ENCODE measurements around the gene ST6GALNAC2. TPM values are rescaled to one million over a fixed set of nuclear protein-coding genes. Genes with fewer than 3 reads are reported as not detected.
"Not testable (repeated sequence)": the region's sequence is repeated elsewhere in the genome, so short reads cannot be mapped to it uniquely, and the experiment has no call there.

The ST6GALNAC2 gene
- total RNA-seq, 1 experiment from 2014 or later: 0.34 TPM

GRCh38 chr17:76528528-76529223 lies 57.0 kb downstream of the ST6GALNAC2 start:
- DNase-seq (ENCODE audit: low read depth): no peak

GRCh38 chr17:76528156-76528527 lies 57.5 kb downstream of the ST6GALNAC2 start:
- no peak for DNase-seq (ENCODE audit: low read depth)

GRCh38 chr17:76527430-76528111 lies 58.1 kb downstream of the ST6GALNAC2 start:
- DNase-seq (ENCODE audit: low read depth): peak; percentile 87

- not testable (repeated sequence) for DNase-seq (ENCODE audit: low read depth)
Observed at GRCh38 chr17:76527016-76527415, 58.6 kb downstream of the ST6GALNAC2 start.

- not testable (repeated sequence) for DNase-seq (ENCODE audit: low read depth)
Observed at GRCh38 chr17:76525513-76525833, 60.2 kb downstream of the ST6GALNAC2 start.

- DNase-seq (ENCODE audit: low read depth): no peak
Observed at GRCh38 chr17:76524598-76525512, 60.8 kb downstream of the ST6GALNAC2 start.

GRCh38 chr17:76523084-76524037 lies 62.3 kb downstream of the ST6GALNAC2 start:
- DNase-seq (ENCODE audit: low read depth): peak; percentile 46

GRCh38 chr17:76521683-76522082 lies 64.0 kb downstream of the ST6GALNAC2 start:
- not testable (repeated sequence) for DNase-seq (ENCODE audit: low read depth)

- no peak for DNase-seq (ENCODE audit: low read depth)
Observed at GRCh38 chr17:76521262-76521661, 64.4 kb downstream of the ST6GALNAC2 start.

GRCh38 chr17:76519048-76519966 lies 66.4 kb downstream of the ST6GALNAC2 start:
- DNase-seq (ENCODE audit: low read depth): no peak

- no peak for DNase-seq (ENCODE audit: low read depth)
Observed at GRCh38 chr17:76517638-76518038, 68.0 kb downstream of the ST6GALNAC2 start.

Other genes starting within 250 kb of the ST6GALNAC2 start
- 35.6 and 47.8 TPM in 2 replicates for gene PRPSAP1, start 231.9 kb downstream of the ST6GALNAC2 start, total RNA-seq (2014; rRNA removed)
- 28.4 and 32.8 TPM in 2 replicates for gene SPHK1, start 201.3 kb downstream of the ST6GALNAC2 start, total RNA-seq (2014; rRNA removed)
- 12.7 and 15.7 TPM in 2 replicates for gene UBE2O, start 132.7 kb downstream of the ST6GALNAC2 start, total RNA-seq (2014; rRNA removed)
- gene AANAT, start 118.3 kb downstream of the ST6GALNAC2 start, total RNA-seq (2014; rRNA removed): not detected in 2 replicates
- 12.2 and 17.6 TPM in 2 replicates for gene RHBDF2, start 84.4 kb downstream of the ST6GALNAC2 start, total RNA-seq (2014; rRNA removed)
- gene CYGB, start 48.2 kb downstream of the ST6GALNAC2 start, total RNA-seq (2014; rRNA removed): 3.3 and 3.7 TPM in 2 replicates
- gene PRCD, start 45.8 kb downstream of the ST6GALNAC2 start, total RNA-seq (2014; rRNA removed): 0.06 and 0.86 TPM in 2 replicates
- not detected in 2 replicates for gene ST6GALNAC1, start 57.9 kb upstream of the ST6GALNAC2 start, total RNA-seq (2014; rRNA removed)
- gene MXRA7, start 125.1 kb upstream of the ST6GALNAC2 start, total RNA-seq (2014; rRNA removed): 470 and 568 TPM in 2 replicates
- 29.3 and 34.5 TPM in 2 replicates for gene JMJD6, start 140.7 kb upstream of the ST6GALNAC2 start, total RNA-seq (2014; rRNA removed)
- gene METTL23, start 141.0 kb upstream of the ST6GALNAC2 start, total RNA-seq (2014; rRNA removed): 40.5 and 41.2 TPM in 2 replicates
- gene SRSF2, start 151.5 kb upstream of the ST6GALNAC2 start, total RNA-seq (2014; rRNA removed): 387 and 481 TPM in 2 replicates
- 30.5 and 31.0 TPM in 2 replicates for gene MFSD11, start 152.3 kb upstream of the ST6GALNAC2 start, total RNA-seq (2014; rRNA removed)